Fibroblast of peridontal ligament (primary cell): ENCODE results near the gene CARD11.

Source experiments
- DNase-seq: peaks from one replicate; pipeline ENCODE4 v3.0.0-alpha.2; 2010; ENCODE audit errors: extremely low read depth

CARD11 gene

DNA sequence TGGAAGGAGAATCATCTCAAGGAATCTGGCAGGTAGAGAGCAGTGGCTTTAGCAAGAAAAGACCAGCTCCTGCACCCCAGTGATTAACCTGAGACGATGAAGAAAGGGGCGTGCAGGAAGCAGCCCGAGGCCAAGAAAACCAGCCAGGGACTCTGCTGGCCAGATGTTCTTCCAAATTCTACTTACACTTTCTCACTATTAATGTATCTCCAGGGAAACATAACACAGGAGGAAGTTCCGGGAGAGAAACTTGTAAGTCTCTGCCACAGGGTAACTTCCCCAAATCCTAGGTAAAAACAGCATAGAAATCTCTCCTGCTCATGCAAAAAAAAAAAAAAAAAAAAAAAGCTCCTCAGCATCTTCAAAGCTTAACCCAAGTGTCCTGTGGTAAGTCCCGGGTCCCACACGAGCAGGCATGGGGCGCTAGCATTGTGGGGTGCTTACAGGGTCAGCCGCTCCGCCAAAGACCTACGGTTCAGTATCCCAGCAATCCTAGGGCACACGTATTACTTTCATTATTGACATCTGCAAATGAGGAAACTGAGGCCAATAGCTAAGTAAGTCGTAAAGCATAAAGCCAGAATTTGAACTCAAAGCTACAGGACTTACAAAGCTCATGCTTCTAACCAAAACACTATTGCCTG, 102.3 kb downstream of the CARD11 start:
- DNase-seq, result no peak

DNA sequence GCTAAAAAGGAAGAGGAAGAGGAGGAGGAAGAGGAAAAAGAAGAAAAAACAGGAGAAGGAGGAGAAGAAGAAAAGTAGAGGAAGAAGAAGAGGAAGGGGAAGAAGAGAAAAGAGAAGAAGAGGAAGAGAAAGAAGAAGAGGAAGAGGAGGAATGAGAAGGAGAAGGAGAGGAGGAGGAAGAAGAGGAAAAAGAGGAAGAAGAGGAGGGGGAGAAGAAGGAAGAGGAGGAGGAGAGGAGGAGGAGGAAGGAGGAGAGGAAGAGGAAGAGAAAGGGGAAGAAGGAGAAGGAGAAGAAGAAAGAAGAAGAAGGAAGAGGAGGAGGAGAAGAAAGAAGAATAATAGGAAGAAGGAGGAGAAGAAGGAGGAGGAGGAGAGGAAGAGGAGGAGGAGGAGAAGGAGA, 103.2 kb downstream of the CARD11 start:
- no peak for DNase-seq

DNA sequence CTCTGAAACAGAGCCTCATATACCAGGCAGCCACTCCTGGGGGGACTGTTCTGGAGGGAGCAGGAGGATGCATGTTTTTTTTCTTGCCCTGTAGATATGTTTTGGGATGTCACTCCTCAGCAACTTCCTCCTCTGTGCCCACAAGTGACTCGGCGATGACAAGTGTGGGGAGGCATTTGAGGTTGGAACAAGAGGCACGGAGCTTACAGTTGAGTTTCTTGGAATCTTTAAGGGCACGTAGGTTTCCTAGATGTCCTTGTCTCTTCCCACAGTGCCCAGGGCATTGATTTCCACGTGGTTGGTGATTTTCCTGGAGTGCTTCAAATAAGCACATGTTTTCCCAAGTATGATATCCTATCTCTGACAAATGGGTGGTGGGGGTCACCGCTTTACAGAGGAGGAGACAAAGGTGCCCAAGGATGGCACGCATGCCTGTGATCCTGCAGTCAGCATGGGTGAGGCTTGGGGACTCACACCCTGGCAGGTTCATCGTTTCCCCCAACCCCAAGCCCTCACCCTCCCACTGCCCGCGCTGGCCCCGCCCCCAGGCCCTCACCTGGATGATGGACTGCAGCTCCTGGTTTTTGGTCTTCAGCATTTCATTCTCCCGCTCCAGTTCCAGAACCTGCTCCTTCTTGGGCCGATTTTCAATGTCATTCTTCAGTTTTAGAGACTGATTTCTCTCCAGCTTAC, 104.3 kb downstream of the CARD11 start:
- DNase-seq, result no peak

DNA sequence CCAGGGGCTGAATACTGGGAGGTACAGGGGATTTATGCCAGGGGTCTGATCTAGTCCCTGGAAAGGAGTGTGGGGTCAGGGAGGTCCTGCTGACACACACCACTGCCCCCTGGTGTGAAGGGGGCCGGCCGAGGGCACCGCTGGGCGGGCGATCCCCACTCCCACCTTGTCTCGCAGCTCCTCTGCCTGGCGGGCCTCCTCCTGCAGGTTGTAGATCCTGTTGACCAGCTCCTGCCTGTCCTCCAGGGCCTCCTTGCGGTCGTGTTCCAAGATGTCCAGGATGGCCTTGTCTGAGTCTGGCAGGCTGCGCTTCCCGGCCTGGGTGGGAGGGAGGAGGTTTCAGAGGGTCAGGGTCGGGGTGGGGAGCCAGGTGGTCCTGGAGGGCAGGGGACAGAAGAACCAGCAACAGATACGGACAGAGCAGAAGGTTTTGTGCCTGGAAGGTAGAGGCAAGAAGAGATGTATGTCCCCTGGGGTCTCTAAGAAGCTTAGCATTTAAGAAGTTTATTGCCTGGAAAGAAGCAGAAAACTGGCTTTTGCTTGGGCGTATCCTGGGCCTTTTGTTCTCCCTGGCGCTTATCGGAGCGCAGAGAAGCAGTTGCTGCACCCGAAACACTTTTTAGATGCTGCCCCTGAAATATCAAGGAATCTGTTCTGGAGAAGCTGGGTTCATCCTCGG, 105.0 kb downstream of the CARD11 start:
- no peak for DNase-seq

DNA sequence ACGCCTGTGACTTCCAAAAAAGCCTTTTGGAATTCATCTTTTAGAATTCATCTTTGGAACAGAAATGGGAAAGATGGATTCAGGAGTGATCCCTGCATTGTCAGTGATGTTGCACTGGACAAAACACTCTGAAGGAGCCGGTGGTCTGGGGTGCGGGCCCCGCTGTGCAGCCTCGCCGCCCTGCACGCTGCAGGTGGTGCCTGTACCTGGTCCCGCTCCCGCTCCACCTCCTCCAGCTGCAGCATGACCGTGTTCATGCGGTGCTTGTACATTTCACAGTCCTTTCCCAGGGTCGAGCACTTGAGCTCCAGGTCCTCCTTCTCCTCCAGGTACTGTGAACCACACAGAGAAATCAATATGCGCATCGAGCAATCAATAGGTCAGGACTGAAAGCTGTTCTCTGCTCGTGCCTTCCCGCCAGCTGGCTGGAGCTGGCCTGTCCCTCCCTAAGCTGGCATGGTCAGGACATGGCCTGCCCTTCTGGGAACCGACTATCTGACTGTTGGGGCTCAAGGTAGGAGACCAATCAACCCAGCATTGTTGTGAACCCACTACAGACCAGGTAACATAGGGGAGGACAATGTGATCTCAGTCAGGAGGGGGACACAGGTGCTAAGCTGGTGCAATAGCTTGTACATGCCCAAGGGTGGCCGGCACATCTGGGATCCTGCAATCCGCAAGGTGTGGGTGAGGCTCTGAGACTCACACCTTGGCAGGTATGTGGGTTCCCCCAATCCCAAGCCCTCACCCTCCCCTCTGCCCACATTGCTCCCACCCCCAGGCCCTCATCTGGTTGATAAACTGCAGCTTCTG, 105.8 kb downstream of the CARD11 start:
- no peak for DNase-seq

DNA sequence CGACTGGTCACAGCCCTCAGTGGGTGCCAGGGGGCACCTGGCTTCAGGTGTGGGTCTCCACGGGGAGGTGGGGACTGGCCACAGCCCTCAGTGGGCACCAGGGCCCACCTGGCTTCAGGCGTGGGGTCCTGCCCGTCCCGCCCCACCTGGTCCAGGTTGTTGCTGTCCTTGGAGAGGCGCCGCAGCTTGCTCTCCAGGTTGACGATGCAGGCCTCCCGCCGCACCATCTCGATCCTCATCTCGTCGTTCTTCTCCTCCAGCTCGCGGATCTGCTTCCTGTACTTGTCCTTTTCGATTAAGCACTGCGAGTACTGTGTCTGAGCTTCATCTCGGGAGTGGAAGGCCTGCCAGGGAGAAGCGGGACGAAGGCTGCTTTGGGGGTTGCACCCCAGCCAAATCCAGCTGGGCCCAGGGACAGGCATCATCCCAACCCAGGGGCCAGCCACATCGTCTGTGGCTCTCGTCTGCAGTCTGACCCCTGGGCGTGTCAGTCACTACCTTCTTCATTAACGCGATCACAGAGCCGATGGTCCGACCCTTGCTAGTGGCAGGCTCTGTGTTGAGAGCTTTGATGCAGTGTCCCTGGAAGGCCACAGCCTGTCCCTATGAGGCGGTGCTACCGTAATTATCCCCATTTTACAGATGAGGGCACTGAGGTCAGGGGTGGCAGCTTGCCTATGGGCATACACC, 106.6 kb downstream of the CARD11 start:
- no peak for DNase-seq

DNA sequence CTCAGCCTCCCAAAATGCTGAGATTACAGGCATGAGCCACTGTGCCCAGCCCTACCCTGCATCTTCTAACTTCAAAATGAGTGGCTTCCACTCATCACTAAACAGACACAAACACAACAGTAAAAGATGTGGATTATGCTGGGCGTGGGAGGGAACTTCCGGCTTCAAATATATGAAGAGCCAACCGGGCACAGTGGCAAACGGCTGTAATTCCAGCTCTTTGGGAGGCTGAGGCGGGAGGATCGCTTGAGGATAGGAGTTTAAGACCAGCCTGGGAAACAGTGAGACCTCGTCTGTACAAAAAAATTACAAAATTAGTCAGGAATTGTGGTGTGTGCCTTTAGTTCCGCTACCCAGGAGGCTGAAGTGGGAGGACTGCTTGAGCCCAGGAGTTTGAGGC, 107.4 kb downstream of the CARD11 start:
- no peak for DNase-seq

DNA sequence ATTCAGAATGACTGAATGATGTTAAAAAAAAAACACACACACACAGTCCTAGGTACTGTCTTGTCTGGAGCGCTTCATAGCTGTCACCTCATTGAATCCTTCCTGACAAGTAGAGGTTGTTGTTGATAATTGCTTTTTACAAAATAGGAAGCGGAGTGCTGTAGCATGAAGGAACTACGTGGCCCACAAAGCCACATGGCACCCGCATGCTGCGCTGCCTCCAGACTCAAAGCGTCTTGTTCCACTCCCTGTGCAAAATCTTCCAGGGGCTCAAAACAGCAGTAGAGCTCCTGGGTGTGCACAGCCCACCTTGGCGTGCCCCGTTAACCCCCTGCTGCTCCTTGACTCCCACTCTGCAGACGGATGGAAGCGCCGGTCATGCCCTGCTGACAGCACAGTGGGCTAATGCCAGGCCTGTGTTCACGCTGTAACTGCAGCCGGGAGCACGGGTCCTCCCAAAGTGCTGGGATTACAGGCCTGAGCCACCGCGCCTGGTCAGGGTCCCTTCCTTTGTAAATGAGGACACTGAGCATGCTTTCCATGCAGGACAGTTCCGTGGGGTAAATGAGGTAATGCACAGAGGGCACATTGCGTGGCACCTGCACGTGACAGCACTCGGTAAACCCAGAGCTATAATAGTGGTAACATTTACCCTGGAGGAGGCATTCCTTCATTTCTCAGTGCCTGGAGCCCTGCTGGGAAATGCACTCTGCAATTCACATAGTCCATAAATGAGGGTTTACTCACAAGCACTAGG, 108.5 kb downstream of the CARD11 start:
- no peak for DNase-seq

DNA sequence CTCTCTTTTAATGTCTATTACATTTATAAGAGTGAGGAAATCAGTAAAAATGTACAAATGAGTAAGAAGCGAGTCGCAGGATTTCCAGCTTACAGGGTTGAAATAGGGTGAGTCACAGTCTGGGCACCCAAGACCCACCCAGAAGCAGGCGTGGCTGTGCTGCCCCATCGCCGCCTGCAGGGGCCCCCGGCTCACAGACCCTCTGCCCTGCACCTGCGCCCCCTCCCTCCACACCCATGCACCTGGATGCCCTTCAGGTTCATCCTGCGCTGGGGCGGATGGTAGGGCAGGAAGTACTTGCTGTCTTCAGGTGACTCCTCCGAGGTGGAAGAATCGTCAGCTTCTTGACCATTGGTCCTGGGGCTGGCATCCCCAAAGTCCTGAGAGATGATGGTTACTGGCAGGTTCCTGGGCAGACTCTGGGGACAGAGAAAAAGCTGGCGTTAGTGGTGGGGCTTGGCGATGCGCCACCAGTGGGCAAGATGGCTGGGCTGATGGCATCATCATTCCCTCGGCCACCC, 109.4 kb downstream of the CARD11 start:
- DNase-seq, result no peak

DNA sequence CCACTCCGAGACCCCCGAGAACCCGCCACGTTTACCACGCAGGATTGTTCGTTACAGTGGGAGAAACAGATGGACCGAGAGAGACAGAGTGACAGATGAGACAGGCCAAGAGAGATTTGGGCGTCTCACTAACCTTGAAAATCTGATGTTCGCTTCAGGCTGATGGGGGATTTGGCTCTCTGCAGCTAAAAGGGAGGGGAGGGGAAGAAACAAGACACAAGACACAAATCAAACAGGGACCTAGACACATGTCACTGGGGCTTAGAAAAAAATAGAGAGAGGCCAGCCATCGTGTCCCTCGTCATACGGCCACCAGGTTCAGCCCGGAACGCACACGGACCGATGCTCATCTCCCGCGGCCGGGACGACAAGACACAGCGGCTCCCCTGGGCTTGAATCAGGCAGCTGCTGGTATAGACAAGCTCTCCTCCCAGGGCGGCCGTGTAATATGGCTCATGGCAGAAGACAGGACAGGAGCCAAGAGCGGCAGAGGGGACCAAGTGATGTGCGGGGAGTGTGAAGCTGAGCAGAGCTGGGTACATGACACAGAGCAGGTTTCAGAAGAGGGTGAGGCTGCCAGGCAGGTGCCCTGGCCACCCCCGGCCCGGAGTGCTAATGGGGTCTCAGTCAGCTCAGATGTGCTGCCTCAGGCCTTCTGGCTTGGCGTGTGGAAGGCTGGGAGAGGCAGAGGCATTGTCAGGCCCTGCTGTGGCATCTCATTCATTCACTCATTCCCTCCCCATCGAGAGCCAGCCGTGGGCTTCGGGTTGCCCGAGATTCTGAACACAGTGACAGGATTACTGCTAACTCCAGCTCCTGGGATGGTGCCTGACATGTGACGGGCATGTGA, 111.0 kb downstream of the CARD11 start:
- DNase-seq, result no peak

DNA sequence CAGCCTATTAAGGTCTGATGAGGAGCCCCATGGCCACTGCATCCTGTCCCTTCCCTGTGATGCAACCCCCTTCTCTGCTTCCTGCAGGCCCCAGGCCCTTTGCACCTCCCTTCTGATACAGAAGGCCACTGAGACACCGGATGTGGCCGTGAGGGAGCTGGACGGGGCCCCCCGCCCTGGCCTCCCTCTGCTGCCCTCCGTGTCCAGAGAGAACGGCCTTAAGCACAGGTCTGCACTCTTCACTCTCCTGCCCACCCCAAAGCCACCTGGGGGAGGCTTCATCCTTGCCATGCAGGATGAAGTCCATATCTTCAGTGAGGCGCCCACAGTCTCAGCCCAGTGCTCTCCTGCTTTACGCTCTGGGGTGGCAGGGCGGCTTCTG, 112.6 kb downstream of the CARD11 start:
- no peak for DNase-seq

DNA sequence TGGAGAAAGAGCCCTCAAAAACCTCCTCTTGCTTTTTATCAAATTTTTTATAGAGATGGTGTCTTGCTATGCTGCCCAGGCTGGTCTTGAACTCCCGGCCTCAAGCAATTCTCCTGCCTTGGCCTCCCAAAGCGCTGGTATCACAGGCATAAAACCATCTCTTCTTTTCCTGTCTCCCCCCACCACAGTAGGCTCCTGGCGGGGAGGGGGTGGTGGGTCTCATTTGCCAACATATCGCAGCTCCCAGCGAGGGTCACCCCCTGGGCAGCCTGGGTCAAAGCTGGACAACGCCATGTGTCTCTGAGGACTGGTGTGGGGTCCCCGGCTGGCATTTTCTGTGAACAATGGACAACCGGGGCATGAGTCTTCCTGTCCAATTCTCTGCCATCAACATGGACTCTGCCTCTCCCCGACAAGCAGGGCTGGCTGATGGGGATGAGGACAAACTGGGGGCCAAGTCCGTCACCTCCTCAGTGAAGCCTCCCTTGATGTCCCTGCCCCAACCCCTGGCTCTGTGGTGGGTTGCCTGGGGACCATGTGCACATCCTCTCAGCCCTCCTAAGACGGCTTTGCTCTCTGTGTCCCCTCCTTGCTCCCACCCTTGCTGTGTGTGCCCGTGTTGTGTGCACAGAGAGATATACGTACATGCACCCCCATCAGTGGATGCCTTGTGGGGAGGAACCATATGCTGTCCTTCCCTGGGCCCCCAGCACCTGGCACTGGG, 113.2 kb downstream of the CARD11 start:
- DNase-seq, result no peak

DNA sequence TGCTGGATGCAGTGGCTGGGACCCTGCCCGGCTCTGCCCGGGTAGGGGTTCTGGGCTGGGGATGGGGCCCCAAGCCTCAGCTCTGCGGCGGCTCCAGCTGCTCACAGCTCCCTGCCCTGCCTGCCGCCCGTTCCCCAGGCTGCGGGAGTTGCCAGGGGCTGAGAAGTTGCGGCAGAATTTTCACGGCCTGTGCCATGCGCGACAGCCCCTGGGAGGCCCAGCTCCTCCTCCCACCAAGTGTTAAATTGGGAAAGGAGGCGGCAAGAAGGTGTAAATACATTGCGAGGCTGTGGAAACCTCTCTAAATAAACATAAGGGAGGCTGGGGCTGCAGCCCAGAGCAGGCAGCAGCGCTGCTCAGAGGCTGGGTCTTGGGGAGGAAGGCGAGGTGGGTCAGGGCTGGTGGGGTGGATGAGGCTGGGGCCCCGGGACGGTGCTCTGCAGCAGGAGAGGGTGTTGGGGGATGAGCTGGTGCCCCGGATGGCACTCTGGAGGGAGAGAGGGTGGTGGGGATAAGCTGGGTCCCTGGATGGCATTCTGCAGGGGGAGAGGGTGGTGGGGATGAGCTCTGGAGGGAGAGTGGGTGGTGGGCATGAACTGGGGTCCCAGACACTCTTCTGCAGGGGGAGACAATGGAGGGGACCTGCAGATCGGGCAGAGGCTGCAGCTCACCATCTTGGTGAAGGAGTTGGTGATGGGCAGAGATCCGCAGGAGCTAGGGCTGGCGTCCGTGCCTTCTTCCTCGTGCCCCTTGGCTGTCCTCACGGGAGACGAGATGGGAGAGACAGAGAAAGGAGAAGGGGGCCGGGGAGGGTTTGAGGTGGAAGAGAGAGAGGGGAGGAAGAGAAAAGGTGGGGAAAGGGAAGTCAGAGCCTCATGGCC, 114.1 kb downstream of the CARD11 start:
- no peak for DNase-seq

DNA sequence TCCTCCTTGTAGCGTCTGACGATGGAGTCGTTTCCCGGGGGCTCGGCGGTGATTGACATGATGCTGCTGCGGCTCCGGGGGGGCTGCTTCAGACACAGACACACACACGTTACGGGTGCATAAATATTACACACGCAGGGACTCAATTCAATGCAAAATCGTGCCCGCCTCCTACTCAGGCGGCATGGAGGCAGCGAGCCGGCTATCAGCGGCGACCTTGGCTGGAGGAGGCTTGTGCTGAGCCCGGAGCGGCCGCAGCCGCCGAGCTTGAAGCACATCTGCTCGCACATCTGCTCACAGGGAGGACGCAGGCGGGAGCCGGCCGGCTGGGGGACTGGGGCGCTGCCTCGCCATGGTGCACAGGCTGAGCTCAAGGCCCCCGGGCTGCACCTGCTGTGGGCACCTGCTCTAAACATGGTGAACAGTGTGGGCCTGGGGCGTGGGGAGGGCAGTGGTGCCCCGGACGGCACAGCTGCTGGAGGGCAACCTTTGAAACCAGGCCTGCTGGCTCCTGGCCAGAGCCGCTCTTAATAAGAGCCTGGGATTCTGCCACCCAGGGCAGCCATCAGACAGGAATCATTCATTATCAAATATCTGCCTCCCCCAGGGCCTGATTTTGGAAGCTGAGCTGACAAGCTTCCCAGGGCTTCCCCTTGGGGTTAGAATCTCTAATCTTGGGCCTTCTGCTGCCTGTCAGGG, 114.9 kb downstream of the CARD11 start:
- no peak for DNase-seq

DNA sequence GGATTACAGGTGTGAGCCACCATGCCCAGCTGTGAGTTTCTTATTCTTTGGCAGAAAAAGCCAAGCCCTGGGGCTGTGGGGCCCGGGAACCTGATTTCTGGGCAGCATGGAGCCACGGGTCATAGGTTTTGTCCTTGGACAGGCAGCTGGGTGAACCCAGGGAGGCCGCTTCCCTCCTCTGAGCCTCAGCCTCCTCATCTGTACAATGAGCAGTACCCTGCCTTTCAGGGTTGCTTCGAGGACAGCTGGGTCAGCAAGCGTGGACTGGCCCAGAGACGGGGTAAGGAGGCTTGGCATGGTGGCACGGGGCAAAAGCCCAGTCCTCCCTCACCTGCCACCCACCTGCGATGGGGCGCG, 115.4 kb downstream of the CARD11 start:
- no peak for DNase-seq

DNA sequence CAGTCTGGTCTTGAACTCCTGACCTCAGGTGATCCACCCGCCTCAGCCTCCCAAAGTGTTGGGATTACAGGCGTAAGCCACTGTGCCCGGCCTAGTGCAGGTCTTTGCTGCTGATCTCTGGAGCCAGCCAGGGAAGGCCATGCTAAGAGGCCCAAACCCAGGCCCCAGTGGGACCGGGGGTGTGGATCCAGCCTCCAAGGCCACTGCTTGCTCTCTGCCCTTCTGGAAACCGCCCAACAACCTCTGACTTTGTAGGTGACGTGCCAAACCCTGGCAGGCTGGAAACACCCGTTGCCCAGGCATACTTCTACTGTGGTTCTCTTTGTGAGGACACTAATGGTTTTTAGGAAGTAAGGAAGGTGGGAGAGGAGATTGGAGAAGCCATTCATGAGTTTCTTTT, 116.1 kb downstream of the CARD11 start:
- DNase-seq, result no peak

DNA sequence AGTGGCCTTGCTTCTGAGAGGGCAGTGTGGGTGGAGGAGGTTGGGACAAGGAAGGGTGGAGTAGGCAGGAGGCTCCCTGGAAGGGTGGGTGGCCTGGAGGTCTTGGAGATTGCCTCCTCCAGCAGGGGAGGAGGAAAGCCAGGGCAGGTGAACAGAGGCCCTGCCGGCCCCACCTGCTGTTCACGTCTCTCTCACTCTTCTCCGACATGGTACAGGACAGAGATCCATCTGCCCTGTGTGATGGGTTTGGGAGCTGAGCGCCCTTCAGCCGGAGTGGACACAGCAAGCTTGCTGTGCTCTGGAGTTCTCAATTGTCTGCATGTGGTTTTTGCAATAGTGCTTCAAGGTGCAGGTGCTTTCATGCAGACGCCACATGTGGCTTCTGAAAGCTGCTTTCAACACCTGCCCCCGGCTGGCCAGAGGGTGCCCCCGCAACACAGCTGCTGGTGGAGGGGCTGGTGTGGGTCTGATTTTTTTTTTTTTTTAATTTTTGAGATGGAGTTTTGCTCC, 116.7 kb downstream of the CARD11 start:
- DNase-seq, result no peak
